ENCODE data around the gene EIF3I. TPM values are rescaled to one million over a fixed set of nuclear protein-coding genes. Genes with fewer than 3 reads are reported as not detected.
A peak's percentile ranks its signal among the peaks of the same experiment; 100 is the strongest.

The EIF3I gene
- total and polyA plus RNA-seq, 2 of the 13 experiments (the other 11 are each of a cell fraction or from before 2014, with no cell fraction given): 210 to 223 TPM

DNA sequence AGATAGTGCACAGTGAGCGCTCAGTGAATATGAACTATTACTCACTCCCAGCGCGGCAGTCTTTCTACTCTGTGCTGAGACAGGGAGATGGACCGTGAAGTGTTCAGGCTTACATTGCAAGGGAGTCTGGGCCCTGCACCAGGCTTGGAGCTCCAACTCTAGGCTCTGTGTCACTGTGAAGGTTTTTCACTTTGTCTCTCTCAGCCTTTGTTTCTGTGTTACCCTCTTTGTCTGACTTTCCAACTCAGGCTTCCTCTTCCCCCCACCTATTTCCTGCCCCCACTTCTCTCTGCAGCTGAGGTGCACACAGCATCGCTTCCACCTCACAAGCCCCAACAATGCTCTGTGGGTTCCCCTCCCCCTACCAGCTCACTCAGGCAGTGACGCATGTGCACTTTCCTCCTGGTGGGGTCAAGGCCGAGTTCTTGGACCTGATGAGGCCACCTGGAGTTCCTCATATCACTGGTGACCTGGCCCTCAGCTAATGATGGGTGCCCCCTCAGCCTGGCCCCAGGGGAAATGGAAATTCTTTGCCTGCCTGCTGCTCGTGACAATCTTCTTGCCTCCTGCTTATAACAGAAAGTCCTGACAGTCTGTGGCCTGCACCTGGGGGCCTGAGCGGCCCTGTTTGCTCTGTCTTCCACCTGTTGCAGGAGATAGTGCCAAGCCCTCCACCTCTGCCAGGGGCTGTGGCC, 27.8 kb downstream of the EIF3I start (continued):
- TF ChIP-seq, protein P1, sequence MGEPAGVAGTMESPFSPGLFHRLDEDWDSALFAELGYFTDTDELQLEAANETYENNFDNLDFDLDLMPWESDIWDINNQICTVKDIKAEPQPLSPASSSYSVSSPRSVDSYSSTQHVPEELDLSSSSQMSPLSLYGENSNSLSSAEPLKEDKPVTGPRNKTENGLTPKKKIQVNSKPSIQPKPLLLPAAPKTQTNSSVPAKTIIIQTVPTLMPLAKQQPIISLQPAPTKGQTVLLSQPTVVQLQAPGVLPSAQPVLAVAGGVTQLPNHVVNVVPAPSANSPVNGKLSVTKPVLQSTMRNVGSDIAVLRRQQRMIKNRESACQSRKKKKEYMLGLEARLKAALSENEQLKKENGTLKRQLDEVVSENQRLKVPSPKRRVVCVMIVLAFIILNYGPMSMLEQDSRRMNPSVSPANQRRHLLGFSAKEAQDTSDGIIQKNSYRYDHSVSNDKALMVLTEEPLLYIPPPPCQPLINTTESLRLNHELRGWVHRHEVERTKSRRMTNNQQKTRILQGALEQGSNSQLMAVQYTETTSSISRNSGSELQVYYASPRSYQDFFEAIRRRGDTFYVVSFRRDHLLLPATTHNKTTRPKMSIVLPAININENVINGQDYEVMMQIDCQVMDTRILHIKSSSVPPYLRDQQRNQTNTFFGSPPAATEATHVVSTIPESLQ (CRISPR knock-in tag; conservative IDR thresholded peaks at IDR 0.05): no peak
- TF ChIP-seq CBX5 (CRISPR knock-in tag; IDR thresholded peaks at IDR 0.05; ENCODE audit: borderline replicate concordance): peak; percentile 40; the same call in 1 of the 2 replicates
- TF ChIP-seq, protein P2, sequence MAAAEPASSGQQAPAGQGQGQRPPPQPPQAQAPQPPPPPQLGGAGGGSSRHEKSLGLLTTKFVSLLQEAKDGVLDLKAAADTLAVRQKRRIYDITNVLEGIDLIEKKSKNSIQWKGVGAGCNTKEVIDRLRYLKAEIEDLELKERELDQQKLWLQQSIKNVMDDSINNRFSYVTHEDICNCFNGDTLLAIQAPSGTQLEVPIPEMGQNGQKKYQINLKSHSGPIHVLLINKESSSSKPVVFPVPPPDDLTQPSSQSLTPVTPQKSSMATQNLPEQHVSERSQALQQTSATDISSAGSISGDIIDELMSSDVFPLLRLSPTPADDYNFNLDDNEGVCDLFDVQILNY (CRISPR knock-in tag; conservative IDR thresholded peaks at IDR 0.05): no peak
- 0 out of 2 replicates have a peak, but pooled peaks have one; percentile 9 for TF ChIP-seq ZKSCAN1 (IDR thresholded peaks at IDR 0.05; ENCODE audit: low read length)
- TF ChIP-seq NFE2 (CRISPR knock-in tag; IDR thresholded peaks at IDR 0.05): no peak
- TF ChIP-seq, protein P3, sequence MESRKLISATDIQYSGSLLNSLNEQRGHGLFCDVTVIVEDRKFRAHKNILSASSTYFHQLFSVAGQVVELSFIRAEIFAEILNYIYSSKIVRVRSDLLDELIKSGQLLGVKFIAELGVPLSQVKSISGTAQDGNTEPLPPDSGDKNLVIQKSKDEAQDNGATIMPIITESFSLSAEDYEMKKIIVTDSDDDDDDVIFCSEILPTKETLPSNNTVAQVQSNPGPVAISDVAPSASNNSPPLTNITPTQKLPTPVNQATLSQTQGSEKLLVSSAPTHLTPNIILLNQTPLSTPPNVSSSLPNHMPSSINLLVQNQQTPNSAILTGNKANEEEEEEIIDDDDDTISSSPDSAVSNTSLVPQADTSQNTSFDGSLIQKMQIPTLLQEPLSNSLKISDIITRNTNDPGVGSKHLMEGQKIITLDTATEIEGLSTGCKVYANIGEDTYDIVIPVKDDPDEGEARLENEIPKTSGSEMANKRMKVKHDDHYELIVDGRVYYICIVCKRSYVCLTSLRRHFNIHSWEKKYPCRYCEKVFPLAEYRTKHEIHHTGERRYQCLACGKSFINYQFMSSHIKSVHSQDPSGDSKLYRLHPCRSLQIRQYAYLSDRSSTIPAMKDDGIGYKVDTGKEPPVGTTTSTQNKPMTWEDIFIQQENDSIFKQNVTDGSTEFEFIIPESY (CRISPR knock-in tag; IDR thresholded peaks at IDR 0.05): no peak
- no peak for TF ChIP-seq ZNF737 (CRISPR knock-in tag; IDR thresholded peaks at IDR 0.05; ENCODE audit: borderline replicate concordance)
- TF ChIP-seq NCOA5 (CRISPR knock-in tag; IDR thresholded peaks at IDR 0.05): no peak
- TF ChIP-seq, protein P4, sequence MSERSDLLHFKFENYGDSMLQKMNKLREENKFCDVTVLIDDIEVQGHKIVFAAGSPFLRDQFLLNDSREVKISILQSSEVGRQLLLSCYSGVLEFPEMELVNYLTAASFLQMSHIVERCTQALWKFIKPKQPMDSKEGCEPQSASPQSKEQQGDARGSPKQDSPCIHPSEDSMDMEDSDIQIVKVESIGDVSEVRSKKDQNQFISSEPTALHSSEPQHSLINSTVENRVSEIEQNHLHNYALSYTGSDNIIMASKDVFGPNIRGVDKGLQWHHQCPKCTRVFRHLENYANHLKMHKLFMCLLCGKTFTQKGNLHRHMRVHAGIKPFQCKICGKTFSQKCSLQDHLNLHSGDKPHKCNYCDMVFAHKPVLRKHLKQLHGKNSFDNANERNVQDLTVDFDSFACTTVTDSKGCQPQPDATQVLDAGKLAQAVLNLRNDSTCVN (CRISPR knock-in tag; IDR thresholded peaks at IDR 0.05; ENCODE audit: borderline replicate concordance): peak; percentile 58; the same call in 1 of the 2 replicates
- TF ChIP-seq, protein P5, sequence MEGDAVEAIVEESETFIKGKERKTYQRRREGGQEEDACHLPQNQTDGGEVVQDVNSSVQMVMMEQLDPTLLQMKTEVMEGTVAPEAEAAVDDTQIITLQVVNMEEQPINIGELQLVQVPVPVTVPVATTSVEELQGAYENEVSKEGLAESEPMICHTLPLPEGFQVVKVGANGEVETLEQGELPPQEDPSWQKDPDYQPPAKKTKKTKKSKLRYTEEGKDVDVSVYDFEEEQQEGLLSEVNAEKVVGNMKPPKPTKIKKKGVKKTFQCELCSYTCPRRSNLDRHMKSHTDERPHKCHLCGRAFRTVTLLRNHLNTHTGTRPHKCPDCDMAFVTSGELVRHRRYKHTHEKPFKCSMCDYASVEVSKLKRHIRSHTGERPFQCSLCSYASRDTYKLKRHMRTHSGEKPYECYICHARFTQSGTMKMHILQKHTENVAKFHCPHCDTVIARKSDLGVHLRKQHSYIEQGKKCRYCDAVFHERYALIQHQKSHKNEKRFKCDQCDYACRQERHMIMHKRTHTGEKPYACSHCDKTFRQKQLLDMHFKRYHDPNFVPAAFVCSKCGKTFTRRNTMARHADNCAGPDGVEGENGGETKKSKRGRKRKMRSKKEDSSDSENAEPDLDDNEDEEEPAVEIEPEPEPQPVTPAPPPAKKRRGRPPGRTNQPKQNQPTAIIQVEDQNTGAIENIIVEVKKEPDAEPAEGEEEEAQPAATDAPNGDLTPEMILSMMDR (CRISPR knock-in tag; IDR thresholded peaks at IDR 0.05): peak; percentile 19; the same call in 1 of the 2 replicates
- TF ChIP-seq ZSCAN25 (CRISPR knock-in tag; IDR thresholded peaks at IDR 0.05): peak; percentile 62; the same call in 1 of the 2 replicates
- no peak for TF ChIP-seq ZSCAN9 (CRISPR knock-in tag; IDR thresholded peaks at IDR 0.05; ENCODE audit: borderline replicate concordance)
- TF ChIP-seq ZNF367 (CRISPR knock-in tag; IDR thresholded peaks at IDR 0.05; ENCODE audit: borderline replicate concordance): no peak
- no peak for TF ChIP-seq PCBP1 (IDR thresholded peaks at IDR 0.05; ENCODE audit: borderline replicate concordance, low read depth, low read length)
- TF ChIP-seq, protein P6, sequence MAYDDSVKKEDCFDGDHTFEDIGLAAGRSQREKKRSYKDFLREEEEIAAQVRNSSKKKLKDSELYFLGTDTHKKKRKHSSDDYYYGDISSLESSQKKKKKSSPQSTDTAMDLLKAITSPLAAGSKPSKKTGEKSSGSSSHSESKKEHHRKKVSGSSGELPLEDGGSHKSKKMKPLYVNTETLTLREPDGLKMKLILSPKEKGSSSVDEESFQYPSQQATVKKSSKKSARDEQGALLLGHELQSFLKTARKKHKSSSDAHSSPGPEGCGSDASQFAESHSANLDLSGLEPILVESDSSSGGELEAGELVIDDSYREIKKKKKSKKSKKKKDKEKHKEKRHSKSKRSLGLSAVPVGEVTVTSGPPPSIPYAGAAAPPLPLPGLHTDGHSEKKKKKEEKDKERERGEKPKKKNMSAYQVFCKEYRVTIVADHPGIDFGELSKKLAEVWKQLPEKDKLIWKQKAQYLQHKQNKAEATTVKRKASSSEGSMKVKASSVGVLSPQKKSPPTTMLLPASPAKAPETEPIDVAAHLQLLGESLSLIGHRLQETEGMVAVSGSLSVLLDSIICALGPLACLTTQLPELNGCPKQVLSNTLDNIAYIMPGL (CRISPR knock-in tag; IDR thresholded peaks at IDR 0.05; ENCODE audit: borderline replicate concordance in 1 of 2, low read depth in 1 of 2): peak; percentile 54 to 72; a peak in 3 of 4 replicates
- TF ChIP-seq, protein P7, sequence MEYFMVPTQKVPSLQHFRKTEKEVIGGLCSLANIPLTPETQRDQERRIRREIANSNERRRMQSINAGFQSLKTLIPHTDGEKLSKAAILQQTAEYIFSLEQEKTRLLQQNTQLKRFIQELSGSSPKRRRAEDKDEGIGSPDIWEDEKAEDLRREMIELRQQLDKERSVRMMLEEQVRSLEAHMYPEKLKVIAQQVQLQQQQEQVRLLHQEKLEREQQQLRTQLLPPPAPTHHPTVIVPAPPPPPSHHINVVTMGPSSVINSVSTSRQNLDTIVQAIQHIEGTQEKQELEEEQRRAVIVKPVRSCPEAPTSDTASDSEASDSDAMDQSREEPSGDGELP (IDR thresholded peaks at IDR 0.05; ENCODE audit: borderline replicate concordance, low read depth): peak; percentile 87; the same call in 1 of the 2 replicates

Data from HepG2 (cell line).